Astrocyte of the cerebellum (primary cell): ENCODE data around the gene LILRB1.

Source experiments
- DNase-seq: peaks from one replicate; pipeline ENCODE4 v3.0.0-alpha.2; 2011; ENCODE audit warnings: low read depth
- H3K4me3 ChIP-seq: 2 replicates; pipeline ENCODE4 v1.5.1; 2011; ENCODE audit warnings: mild to moderate bottlenecking, low read depth, low read length, moderate library complexity
- CTCF ChIP-seq: IDR thresholded peaks from 2 replicates; pipeline ENCODE4 v1.5.1; 2012; ENCODE audit warnings: low read length, low read depth, moderate library complexity, mild to moderate bottlenecking; ENCODE audit errors: missing control alignments
- in situ Hi-C: cut with HindIII; loops from 2 replicates; pipeline ENCODE4 v1.10.0; 2017; ENCODE audit warnings: low sequenced_read_pairs

LILRB1 gene

DNA sequence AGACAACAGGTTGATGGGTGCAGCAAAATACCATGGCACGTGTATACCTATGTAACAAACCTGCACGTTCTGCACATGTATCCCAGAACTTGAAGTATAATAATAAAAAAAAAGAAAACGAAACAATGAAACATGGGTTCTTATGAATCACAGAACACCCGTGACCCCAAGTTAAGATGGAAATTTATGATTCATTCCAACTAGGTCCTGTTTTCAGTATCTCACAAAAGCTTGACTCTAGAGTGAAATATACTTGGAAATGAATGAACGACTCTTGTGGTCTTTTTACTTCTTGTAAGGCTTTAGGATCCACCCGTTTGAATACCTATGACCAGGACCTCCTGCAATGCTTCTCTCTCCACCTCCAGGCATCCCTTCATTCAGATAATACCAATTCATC lies 29.0 kb downstream of the LILRB1 start:
- no peak for TF ChIP-seq CTCF
- no peak for DNase-seq
- in situ Hi-C loops: no loop called here
- H3K4me3 ChIP-seq: no peak overlapping the region

GRCh38 chr19:54660306-54660705 lies 30.0 kb downstream of the LILRB1 start:
- no peak overlapping the region for H3K4me3 ChIP-seq
- in situ Hi-C loops: no loop called here
- TF ChIP-seq CTCF: no peak
- DNase-seq: no peak

DNA sequence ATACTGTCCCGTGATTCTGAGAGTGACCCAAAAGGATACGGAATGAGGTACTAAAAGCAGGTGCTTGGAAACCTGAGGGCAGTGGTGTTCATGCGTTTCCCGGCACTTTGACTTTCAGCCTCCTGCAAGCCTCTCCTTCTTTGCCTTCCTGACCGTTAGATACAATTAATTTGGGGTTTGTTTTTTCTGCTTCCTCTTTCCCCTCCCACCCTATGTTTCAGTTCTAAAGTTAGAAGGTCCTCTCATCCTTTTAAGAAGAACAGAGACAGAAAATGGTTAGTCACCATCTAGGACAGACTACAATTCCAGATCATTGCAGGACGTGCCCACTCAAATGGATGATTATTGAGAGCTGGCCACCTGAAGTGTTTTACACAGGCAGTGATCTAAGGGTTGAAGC lies 30.7 kb downstream of the LILRB1 start:
- DNase-seq: no peak
- no peak for TF ChIP-seq CTCF

DNA sequence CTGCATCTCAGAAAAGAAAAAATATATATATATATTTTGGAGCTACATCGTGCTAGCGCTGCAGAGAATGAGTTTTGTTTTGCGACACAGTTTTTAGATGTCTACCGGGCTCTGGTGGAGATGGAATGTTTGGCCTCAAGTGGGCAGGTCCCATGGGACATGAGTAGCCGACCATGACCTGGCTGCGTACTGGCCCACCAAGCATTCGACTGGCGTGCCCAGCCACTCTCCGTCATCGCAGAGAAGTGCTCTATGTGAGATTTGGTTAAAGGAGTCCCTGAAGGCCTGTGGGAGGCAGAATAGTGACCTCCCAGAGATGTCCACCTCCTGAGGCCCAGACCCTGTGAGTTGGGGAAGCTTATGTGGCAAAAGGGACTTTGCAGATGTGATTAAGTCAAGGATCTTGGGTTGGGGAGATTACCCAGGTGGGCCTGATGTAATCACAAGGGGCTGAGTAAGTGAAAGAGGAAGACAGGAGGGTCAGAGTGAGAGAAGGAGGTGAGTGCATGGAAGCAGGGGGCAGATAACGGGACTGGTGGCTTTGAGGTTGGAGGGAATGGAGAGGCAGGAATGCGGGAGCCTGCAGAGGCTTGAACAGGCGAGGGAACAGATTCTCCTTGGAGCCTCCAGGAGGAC lies 31.7 kb downstream of the LILRB1 start:
- in situ Hi-C loops: no loop called here
- H3K4me3 ChIP-seq: no peak overlapping the region
- DNase-seq: no peak
- no peak for TF ChIP-seq CTCF

More for the DNA sequence above, 30.7 kb downstream of the LILRB1 start:
- in situ Hi-C loops: no loop called here
- H3K4me3 ChIP-seq: no peak overlapping the region

DNA sequence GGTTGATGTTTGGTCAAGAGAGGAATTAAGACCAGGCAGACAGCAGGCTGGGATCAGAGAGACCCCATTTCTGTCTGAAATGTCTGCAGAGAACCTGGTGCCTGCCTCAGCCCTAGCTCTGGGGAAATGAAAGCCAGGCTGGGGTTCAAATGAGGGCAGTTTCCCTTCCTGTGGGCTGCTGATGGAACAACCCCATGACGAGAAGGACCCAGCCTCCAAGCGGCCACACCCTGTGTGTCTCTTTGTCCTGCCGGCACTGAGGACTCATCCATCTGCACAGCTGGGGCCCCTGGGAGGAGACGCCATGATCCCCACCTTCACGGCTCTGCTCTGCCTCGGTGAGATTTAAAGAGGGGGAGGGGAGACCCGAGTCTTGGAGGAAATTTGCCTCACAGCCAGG lies 32.4 kb downstream of the LILRB1 start, which contains the start of gene LILRB4:
Gene LILRB4, plus strand, starts transcription at position 256 of the 400 bp plus-strand sequence. Its CDS starts 49 bp downstream, at position 305.
- H3K4me3 ChIP-seq: no peak within 1 kb of the TSS
- in situ Hi-C loops: no loop called here
- DNase-seq: no peak
- TF ChIP-seq CTCF: no peak

GRCh38 chr19:54665530-54665929 lies 35.2 kb downstream of the LILRB1 start:
- TF ChIP-seq CTCF: no peak
- in situ Hi-C loops: no loop called here
- no peak overlapping the region for H3K4me3 ChIP-seq
- DNase-seq: no peak
